ENCODE results near the gene LSM3. TPM values are rescaled to one million over a fixed set of nuclear protein-coding genes. Genes with fewer than 3 reads are reported as not detected.

LSM3 gene
- total RNA-seq, 1 donor from 2014 or later = 19.5 TPM

DNA sequence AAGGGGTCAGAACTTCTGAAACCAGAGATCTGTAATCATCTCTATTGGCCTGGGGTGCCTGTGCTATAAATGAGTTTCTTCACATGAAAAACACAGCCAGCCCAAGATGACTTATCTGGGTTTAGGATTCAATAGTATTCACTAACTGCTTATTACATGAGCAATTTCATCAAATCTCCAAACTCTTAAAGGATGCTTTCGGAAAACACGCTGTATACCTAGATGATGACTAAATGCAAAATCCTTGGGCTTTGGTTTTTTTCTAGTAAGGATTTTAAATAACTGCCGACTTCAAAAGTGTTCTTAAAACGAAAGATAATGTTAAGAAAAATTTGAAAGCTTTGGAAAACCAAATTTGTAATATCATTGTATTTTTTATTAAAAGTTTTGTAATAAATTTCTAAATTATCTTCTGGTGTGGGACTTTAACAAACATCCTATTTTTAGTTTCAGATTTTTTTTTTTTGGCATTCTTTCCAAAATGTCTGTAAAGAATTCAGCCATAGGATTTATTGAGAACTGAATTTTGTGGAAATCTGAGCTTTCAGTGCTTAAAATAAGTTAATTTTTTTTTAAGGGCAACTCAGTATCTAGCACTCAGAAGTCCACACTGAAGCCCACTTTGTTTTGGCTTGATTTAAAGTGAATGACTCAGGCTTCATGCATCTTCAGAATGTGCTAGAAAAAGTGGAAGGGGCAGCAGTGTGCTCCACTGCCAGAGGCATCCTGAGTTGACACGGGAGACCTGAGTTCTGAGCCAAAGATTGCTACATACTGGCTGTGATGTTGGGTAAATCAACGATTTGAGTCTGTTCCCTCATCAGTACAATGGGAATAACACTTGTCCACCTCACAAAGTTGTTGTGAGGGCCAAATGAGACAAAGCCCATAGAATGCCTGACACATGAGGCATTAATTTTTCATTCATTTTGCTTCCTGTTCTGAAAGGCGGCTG, 35.1 kb upstream of the LSM3 start:
- DNase-seq (ENCODE audit: low spot score) = peak; percentile 82

DNA sequence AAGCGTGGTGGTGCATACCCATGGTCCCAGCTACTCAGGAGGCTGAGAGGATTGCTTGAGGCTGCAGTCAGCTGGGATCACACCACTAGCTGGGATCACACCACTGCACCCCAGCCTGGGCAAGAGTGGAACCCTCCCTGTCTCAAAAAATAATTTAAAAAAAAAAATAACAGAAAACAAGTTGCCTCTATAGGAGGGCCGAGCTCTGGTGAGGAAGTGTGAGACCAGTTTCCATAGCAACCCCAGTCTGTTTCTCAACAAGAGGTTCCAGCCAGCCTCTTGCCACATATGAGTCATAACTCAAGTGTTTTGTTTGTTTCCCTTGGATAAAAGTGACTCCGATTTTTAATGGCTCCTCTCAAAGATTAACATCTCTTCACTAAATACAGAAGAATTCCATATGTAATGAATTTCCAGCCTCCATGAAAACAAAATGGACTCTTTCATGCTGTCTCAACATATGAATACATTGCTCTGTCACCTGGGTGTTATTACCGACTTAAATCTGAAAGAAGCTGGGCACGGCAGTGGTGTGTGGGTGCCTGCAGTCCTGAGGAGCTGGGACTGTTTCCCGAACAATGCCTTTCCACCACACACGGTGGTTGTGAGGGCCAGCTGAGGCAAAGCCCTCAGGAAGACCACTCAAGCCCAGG, 34.1 kb upstream of the LSM3 start:
- DNase-seq (ENCODE audit: low spot score) = peak; percentile 98

DNA sequence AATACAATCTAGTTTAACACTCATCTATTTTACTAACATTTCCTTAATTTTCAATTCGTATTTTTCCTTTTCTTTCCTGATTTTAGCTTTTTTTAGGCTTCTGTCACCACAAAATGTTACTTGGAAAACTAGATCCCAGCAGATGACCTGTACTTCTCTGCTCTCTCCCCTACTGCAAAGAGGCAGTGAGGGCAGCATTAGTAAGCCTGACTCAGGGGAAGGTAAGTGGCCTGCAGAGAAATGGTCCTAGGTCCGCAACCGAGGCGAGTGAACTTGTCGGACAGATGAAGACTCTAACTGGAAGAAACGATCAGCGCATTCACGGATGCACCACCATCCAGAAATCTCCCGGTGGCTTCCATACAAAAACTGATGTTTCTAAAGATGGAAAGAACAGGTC, 33.4 kb upstream of the LSM3 start:
- DNase-seq (ENCODE audit: low spot score) = peak; percentile 13

DNA sequence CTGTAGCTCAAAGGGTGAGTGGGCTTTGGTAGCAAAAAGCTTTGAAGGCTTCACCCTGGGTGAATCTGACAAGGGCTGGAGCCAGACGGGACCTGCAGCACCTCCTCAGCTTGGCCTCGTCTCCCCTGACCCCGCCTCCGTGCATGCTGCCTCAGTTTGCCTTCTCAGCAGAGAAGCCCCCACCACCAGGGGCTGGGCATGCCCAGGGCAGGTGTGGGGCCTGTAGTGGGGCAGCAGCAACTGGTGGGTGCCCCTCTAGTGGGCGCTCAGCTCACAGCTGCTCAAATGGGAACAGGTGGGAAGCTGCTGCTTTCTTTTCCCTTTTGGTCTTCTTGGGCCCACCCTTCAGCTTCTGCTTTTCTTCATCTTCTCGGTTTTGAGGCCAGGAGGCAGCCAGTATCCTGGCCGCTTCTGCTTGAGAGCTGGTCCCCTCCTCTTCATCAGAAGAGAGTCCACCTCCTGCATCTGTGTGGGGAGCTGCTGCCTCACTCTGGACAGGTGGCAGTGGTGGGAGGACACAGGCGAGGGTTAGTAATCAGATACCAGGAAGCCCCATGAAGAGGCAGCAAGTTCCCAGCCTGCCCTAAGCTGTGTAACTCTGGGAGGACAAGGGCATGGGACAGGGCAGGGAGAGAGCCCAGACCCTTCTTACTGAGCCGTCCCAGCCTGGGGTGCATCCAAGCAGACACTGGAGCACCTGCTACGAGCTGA, 32.8 kb upstream of the LSM3 start:
- no peak for DNase-seq (ENCODE audit: low spot score)

DNA sequence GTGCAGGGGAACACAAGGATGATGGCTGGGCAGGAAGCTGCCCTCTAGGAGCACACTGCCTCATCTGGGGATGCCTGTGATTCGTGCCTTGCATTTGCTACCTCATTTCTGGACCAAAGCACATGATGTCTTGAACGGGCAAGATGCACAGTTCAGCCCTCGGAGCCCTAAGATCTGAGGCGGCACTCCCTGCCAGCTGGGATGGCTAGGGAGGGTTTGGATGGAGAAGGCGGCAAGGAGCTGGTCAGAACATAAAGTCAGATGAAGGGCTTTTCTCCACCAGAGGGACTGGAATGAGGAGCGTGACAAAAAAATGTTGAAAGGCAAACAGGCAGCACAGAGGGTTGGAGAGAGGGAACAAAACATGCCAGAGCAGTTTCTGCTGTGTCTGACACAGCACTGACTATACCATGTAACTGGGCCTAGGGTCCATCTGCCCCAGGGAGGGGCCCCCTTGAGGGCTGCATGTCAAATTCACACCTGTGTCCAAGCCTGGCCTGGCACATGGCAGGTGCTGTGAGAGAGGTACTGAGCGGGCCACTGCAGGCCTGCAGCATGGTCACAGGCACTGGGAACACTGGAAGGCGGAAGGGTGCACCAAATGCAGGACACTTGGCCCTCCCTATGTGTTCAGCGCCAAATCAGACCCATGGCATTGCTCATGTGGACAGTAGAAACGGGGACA, 32.1 kb upstream of the LSM3 start:
- DNase-seq (ENCODE audit: low spot score) = no peak

DNA sequence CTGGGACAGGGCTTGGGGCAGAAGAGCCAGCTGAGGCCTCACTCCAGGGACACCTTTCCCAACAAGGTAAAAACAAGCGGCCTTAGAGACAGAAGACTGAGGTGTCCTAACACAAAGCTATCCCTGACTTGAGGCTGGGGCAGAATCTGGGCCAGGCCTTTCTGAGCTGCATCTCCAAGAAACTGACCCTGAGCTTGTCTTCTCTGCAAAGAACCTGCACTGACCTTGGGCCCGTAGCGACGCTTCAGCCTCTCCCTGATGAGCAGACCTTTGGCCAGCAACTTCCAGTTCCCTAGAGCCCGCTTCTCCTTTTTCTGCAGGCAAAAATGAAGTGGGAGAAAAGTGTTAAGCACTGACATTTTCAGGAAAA, 31.6 kb upstream of the LSM3 start:
- DNase-seq (ENCODE audit: low spot score) = no peak

DNA sequence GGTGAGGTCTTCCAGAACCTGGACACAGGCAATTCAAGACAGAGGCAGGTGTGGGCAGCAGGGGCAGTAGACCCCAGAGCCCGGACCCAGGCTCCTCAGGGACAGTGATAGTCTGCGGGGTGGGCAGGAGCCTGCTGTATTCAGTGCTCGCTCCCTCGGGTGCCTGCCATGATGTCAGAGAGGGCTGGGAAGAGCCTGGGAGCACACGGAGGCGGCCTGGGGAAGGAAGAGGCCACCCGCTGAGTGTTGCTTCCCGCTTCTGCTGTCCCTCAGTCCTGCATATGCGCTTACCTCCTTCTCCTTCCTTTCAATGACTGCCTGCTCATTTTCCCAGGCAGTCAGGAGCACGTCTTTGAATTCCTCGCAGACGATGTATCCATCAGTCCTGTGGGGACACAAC, 31.0 kb upstream of the LSM3 start:
- no peak for DNase-seq (ENCODE audit: low spot score)

DNA sequence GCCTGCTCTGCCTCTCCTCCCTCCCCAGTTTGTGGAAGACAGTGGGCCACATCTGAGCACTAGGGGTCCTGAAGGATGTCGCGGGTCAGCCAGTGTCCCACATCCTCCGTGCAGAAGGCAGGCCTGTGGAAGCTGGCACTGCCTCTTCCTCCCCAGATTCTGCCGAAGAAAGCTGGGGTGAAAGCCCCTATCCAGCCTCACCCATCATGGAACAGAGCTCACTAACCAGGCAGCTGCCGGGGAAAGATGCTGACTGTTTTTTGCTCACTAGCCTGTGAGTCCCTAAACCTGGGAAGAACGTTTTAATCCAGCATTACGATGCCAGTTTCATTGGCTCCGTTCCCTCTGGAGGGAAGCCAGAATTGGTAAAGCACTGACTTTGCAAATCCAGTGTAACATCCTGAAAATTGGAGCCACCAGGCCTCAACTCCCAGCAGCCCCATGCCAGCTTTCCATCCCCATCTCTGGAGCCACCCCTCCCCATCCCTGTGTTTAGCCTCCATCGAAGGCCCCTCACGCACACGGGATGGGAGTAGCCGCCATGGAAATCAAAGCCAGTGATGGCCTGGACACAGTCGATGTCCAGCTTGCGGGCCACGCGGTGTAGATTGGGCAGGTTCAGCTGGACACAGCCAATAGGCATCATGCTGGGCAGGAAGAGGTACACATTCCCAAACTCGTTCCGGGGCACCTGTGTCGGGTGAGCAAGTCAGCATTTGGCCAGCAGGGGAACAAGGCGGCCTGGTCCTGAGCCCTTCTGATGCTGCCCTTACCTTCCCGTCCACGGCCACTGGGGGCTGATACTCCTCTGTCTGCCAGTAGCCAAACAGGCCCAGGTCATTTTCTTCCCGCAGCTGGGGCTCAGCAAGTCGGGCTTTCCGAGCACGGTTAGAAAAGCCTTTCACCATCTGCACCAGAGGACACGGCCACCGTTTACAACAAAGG, 30.3 kb upstream of the LSM3 start:
- no peak for DNase-seq (ENCODE audit: low spot score)

DNA sequence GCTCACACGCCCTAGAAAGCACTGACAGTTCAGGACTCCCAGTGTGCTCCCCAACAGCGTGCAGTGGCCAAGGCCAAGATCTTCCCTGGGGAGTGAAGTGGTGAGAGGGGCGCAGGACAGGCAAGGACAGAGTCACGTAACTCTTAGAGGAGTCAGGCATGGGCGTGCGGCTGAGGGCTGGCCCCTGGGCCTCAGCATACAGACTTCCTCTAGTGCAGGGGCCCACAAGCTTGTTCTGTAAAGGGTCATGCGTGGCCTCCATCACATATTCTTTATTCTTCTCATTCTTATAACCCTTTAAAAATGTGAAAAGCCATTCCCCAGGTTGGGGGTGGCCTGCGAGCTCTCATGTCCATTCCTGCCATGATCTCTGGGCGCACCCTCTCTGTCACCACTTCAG, 28.5 kb upstream of the LSM3 start:
- no peak for DNase-seq (ENCODE audit: low spot score)

DNA sequence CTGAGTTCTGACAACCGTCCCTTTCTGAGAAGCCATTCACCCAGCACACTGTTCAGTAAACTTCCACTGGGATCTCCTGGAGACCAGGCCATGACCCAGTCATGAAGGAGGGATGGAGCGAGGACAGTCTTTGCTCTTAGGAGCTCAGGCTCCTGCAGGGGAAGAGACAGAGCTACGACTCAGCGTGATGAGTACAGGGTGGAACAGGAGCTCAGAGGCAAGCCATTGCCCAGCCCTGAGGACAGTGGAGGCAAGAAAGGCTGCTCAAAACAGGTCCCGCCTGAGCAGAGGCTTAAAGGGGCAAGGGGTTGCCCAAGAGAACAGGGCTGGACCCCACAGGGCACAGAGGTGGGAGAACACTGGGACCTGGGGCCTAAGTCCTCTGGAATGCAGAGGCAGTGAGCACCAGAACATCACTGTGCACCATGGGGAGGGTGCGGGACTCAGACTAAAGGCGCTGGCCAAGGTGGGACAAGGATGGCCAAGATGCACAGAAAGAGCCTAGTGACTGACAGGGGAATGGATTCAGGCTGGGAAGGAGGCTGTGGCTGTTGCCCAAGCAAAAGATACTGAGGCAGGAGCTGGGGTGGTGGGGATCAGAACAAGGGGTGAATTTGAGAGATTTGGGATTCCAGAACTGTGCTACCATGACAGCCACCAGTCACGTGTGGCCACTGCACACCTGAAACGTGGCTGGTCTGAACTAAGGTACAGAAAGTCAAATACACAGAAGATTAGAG, 28.0 kb upstream of the LSM3 start:
- DNase-seq (ENCODE audit: low spot score) = no peak

DNA sequence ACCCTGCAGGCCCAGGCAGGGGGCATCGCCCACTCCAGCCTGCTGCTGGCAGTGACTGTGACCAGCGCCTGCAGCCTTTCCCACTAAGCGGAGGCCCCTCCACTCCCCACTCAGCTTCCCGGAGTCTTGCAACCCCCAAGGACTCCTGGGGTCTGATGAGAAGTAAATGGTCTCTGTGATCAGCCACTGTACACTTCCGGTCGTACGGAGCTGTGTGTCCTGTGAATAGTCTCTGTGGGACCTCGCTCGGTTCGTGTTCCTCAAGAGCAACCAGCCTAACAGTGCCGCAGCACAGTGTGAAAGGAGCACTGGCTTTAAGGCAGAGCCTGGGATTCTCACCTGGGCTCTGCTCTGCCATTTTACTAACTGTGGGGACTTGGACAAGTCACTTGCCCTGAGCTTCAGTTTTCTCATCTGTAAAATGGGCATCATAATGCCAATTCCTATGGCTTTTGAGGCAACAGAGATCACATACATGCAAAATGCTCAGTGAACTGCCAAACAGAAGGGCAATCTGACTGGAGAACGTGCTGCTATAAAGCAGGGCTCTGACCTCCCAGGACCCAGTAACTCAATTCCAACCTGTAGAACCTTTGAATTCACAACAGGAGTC, 27.0 kb upstream of the LSM3 start:
- no peak for DNase-seq (ENCODE audit: low spot score)

DNA sequence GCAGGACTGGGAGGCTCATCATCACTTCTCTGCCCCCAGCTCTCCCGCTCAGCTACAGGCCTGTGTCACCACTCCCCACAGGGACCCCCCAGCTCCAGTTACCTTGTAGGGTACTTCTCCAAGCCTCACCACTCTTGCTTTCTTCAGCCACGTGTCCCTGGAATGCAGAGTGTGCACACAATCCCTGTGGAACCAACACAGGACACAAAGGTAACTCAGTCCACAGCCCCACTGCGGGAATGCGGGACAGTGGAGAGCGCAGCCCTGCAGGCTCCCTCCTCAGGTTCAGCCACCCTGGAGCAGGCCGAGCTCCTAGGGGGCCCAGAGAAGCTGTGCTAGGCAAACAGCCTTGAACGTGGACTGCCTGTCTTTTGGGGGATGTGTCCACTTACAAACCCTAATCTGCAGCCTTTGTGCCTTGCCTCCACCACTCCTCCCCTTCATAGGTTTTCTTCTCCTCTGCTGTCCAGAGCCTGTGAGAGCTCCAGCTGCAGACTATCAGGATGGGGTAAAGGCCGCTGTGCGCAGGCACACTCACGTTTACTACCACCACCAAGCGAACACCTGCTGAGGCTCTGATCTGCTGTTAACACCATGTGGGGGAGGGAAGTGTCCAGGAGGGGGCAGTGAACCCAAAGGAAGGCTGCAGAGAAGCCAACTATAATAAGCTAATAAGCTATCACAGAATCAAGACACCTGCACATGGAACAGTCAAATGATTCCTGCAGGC, 26.2 kb upstream of the LSM3 start:
- DNase-seq (ENCODE audit: low spot score) = no peak

DNA sequence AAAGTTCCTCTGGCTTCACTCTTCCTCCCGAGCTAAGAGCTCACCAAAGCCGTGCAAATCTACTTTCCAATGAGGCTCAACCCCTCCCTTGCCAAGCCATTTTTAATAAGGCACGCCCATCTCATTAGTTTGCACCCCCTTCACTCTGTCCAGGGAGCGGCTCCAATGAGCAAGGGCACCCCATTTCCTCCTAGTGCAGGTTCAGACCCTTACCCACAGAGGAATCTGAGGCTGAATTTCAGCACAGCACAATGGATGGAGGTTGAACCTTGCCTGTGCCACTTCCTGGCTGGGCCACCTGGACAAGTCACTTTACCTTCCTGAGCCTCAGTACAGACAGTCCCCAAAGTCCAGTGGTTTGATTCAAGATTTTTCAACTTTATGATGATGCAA, 25.7 kb upstream of the LSM3 start:
- no peak for DNase-seq (ENCODE audit: low spot score)

DNA sequence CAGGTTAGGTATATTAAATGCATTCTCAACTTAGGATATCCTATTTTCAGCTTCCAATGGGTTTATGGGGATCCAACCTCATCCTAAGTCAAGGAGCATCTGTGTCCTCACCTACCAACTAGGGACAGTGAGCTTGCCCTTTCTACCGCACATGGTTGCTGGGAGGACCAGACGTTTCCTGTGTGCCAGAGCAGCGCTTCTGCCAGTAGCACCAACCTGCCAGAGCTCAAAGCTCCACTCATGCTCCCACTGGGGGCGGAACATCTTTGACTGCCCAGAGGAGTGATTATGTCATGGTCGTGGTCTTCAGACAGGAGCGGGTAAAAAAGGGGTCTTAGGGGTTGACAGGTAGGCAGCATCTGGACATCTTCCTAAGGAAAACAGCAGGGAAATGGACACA, 25.0 kb upstream of the LSM3 start:
- no peak for DNase-seq (ENCODE audit: low spot score)

DNA sequence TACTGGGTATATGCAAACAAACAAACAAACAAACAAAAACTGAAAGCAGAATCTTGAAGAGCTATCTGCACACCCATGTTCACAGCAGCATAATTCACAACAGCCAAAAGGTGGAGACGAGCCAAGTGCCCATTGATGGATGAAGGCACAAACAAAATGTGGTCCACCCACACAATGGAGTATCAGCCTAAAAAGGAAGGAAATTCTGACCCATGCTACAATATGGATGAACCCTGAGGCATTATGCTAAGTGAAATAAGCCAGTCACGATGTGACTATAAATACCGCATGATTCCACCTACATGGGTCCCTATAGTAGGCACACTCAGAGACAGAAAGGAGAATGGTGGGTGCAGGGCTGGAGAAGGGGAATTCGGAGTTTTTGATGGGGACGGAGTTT, 24.3 kb upstream of the LSM3 start:
- DNase-seq (ENCODE audit: low spot score) = no peak

DNA sequence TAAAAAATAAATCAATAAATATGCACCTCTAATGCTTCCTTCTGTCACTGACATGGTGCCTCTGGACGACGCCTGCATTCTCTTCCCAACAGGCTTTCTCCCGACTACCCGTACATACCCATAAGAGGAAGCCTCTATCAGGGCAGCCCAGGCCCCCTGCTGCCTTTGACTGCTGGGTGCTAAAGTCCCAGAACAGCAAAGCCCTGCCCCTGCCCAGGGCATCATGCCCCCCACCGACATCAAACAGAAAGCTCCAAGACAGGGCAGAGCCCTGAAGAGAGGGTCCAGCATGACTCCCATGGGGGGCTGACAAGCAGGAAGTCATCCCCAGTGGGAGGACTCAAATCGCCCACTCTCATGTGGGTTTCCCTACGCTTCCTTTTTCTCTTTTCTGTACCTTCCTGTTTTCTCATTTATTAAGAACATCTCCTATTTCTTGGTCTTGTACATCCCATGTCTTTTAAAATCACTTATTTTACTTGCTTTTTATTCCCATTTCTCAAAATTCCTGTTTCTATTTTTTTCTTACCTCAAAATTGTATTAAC, 23.6 kb upstream of the LSM3 start:
- no peak for DNase-seq (ENCODE audit: low spot score)

DNA sequence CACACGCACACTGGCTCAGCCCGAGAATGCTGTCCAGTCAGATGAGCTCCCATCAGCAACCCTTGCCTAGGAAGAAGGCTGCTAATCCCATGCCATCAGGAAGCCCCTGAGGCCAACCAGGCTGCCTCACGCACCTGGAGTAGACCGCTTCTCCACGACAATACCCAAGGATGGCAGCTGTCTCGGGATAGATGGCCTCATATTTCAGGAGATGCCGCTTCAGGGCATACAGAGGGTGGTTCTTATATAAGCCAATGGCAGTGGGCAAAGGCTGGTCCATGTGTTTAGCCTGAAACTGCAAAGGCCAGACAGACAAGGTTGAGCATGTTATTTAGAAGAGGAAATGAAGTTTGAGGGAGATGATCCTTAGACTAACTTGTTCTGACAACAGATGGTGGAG, 22.4 kb upstream of the LSM3 start:
- no peak for DNase-seq (ENCODE audit: low spot score)

DNA sequence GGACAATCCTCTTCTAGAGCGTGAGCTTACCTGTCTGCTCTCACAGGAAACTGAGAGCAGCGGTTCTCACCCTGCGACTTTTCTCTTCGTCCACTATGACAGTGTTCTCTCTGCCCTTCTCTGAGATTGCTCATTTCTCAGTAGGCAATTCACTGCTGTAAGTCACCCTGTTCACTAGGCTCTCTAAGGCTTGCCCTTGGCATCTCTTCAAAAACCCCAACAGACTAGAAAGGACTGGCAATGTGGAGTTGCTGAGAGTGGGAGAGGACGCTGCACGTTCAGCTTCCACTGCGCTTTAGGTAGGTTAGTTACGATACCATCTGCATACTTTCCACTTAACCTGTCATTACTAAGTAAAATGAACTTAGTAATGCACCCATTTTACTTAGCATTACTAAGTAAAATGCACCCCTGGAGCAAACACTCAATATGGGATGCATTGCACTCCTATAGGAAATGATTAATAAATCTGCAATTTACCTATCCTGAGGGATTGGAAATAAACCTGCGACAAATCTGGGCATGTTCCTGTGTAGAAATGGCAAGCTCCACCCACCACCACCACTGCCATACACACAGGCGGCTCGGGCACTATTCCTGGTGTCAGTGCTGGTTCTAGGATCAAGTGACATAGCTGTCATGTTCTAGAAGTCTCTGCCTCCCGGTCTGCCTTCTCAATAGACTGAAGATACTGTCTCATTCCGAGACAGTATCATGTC, 21.6 kb upstream of the LSM3 start:
- no peak for DNase-seq (ENCODE audit: low spot score)

All from umbilical cord (tissue), 2 donors.